ENCODE results near the gene HERC6. TPM values are rescaled to one million over a fixed set of nuclear protein-coding genes. Genes with fewer than 3 reads are reported as not detected.
A peak's percentile ranks its signal among the peaks of the same experiment; 100 is the strongest.

The HERC6 gene
- total RNA-seq, 1 experiment from 2014 or later: 22.0 TPM

GRCh38 chr4:88449290-88449689, 70.6 kb downstream of the HERC6 start:
- DNase-seq: no peak
- CTCF ChIA-PET: no interaction called here
- intact Hi-C loops (cut with micrococcal nuclease; ENCODE audit: unreplicated experiment): no loop called here
- no TSS peak for BruUV-seq (replicated peaks)
- Mint-ChIP-seq H3K27me3 (ENCODE audit: unreplicated experiment) (no peaks in the 10 kb centered on the region), H3K36me3 (ENCODE audit: insufficient read depth, unreplicated experiment) (no peaks in the 10 kb centered on the region), H3K27ac (ENCODE audit: unreplicated experiment) (no peak overlapping the region), H3K4me1 (ENCODE audit: low read depth, unreplicated experiment) (no peaks in the 10 kb centered on the region), H3K9me3 (ENCODE audit: low read depth, unreplicated experiment) (no peaks in the 10 kb centered on the region), H3K4me3 (ENCODE audit: low read depth, unreplicated experiment) (no peak overlapping the region)
- no peak for TF ChIP-seq CTCF (IDR thresholded peaks at IDR 0.05; ENCODE audit: unreplicated experiment)

- CTCF ChIA-PET: interaction anchor here (0.6 kb wide), 1 partner anchor 161 kb away, joined by 3 read pairs; no protein-coding TSS in a partner anchor
- no peak for DNase-seq
Observed at GRCh38 chr4:88451205-88451604, 72.6 kb downstream of the HERC6 start.

GRCh38 chr4:88452912-88453311, 74.3 kb downstream of the HERC6 start:
- Mint-ChIP-seq H3K4me1 (ENCODE audit: low read depth, unreplicated experiment) (no peaks in the 10 kb centered on the region), H3K27me3 (ENCODE audit: unreplicated experiment) (no peaks in the 10 kb centered on the region), H3K27ac (ENCODE audit: unreplicated experiment) (no peak overlapping the region), H3K4me3 (ENCODE audit: low read depth, unreplicated experiment) (no peak overlapping the region), H3K36me3 (ENCODE audit: insufficient read depth, unreplicated experiment) (peaks cover 16% of the 10 kb centered on the region), H3K9me3 (ENCODE audit: low read depth, unreplicated experiment) (no peaks in the 10 kb centered on the region)
- DNase-seq: no peak
- intact Hi-C loops (cut with micrococcal nuclease; ENCODE audit: unreplicated experiment): no loop called here
- TF ChIP-seq CTCF (IDR thresholded peaks at IDR 0.05; ENCODE audit: unreplicated experiment): no peak
- CTCF ChIA-PET: no interaction called here
- no TSS peak for BruUV-seq (replicated peaks)

More at GRCh38 chr4:88451205-88451604, 72.6 kb downstream of the HERC6 start:
- H3K9me3 Mint-ChIP-seq (ENCODE audit: low read depth, unreplicated experiment): no peaks in the 10 kb centered on the region
- no peaks in the 10 kb centered on the region for H3K27me3 Mint-ChIP-seq (ENCODE audit: unreplicated experiment)
- no peak overlapping the region for H3K4me3 Mint-ChIP-seq (ENCODE audit: low read depth, unreplicated experiment)
- intact Hi-C loops (cut with micrococcal nuclease; ENCODE audit: unreplicated experiment): no loop called here
- no peaks in the 10 kb centered on the region for H3K36me3 Mint-ChIP-seq (ENCODE audit: insufficient read depth, unreplicated experiment)
- TF ChIP-seq CTCF (IDR thresholded peaks at IDR 0.05; ENCODE audit: unreplicated experiment): no peak
- BruUV-seq (replicated peaks): no TSS peak
- no peak overlapping the region for H3K27ac Mint-ChIP-seq (ENCODE audit: unreplicated experiment)
- H3K4me1 Mint-ChIP-seq (ENCODE audit: low read depth, unreplicated experiment): no peaks in the 10 kb centered on the region

DNA sequence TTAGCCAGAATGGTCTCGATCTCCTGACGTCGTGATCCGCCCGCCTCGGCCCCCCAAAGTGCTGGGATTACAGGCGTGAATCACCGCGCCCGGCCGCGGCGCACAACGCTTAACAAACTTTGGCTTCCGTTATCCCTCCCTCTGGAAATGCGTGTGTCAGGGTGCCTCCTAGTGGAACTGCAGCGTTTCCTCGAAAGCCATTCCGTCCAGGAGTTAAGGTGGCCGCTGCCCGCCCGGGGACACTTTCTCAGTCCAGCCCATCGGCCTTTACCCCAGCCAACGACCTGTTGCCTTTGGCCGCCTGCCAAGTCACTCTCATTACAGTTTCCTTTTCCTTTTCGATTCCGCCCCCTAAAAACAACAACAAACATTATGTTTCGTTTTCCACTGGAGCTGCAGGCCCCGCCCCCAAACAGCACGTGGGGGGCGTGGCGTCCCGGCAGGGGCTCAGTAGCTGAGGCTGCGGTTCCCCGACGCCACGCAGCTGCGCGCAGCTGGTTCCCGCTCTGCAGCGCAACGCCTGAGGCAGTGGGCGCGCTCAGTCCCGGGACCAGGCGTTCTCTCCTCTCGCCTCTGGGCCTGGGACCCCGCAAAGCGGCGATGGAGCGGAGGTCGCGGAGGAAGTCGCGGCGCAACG, 78.1 kb downstream of the HERC6 start, which contains the start of gene HERC5:
TSS of gene HERC5 (plus strand) at position 450 of the 637 bp plus-strand sequence. CDS start at position 601, 151 bp downstream.
- CTCF ChIA-PET: interaction anchor here (0.9 to 2.0 kb wide), 5 partner anchors 78 to 423 kb away, joined by 3 to 15 read pairs (median 3); partner anchors contain the start of genes HERC6 and PPM1K
- TF ChIP-seq CTCF (IDR thresholded peaks at IDR 0.05; ENCODE audit: unreplicated experiment): peak; percentile 35
- Mint-ChIP-seq H3K9me3 (ENCODE audit: low read depth, unreplicated experiment) (no peaks in the 10 kb centered on the region), H3K4me1 (ENCODE audit: low read depth, unreplicated experiment) (no peaks in the 10 kb centered on the region), H3K27me3 (ENCODE audit: unreplicated experiment) (no peaks in the 10 kb centered on the region), H3K27ac (ENCODE audit: unreplicated experiment) (peak within 1 kb of the TSS; percentile 85), H3K4me3 (ENCODE audit: low read depth, unreplicated experiment) (peak within 1 kb of the TSS; percentile 78), H3K36me3 (ENCODE audit: insufficient read depth, unreplicated experiment) (peaks cover 20% of the 10 kb centered on the region)
- DNase-seq: peak; percentile 88
- intact Hi-C loops (cut with micrococcal nuclease; ENCODE audit: unreplicated experiment): loop anchor here (1.0 to 2.0 kb wide), 2 partner anchors 74 to 237 kb away; no protein-coding TSS in a partner anchor
- BruUV-seq (replicated peaks): no TSS peak

Data from Calu3 (cell line).